ENCODE data around the gene SLC34A3.
"Not testable (repeated sequence)": the region's sequence is repeated elsewhere in the genome, so short reads cannot be mapped to it uniquely, and the experiment has no call there.

Gene SLC34A3

GRCh38 chr9:137231372-137232039 is 805 bp downstream of the SLC34A3 start:
- DNase-seq, result no peak

DNA sequence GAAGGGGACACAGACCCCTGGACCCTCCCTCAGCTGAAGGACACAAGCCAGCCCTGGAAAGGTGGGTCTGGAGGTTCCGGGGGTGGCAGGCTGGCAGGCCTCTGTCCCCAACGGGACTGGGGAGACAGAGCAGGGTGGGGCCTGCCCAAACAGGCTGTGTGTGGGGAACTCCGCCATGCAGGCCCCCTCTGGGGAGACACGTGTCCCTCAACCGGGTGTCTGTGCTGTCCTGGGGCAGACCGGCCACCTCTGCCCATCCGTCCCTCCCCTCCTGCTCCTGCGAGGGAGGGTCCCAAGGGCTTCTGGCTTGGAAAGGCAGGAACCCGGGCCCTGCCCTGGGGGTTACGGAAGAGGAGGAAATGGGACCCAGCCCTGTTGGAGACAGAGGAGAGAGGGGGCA is 1.4 kb downstream of the SLC34A3 start:
- no peak for DNase-seq

- no peak for DNase-seq
Observed at GRCh38 chr9:137232510-137232909, 1.8 kb downstream of the SLC34A3 start.

GRCh38 chr9:137233143-137233980 is 2.7 kb downstream of the SLC34A3 start:
- DNase-seq, result no peak

DNA sequence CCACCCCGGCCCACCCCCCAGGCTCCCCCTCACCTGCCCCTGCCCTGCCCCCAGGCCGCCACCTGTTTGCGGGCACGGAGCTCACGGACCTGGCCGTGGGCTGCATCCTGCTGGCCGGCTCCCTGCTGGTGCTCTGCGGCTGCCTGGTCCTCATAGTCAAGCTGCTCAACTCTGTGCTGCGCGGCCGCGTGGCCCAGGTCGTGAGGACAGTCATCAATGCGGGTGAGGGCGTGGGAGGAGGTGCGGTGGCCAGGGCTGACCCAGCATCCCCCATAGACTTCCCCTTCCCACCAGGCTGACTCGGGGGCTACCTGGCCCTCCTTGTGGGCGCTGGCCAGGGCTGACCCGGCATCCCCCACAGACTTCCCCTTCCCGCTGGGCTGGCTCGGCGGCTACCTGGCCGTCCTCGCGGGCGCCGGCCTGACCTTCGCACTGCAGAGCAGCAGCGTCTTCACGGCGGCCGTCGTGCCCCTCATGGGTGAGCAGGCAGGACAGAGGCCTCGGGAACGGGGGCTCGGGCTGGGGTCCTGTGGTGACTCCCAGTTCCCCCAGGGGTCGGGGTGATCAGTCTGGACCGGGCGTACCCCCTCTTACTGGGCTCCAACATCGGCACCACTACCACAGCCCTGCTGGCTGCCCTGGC is 3.5 kb downstream of the SLC34A3 start:
- DNase-seq, result no peak

GRCh38 chr9:137234758-137235423 is 4.2 kb downstream of the SLC34A3 start:
- no peak for DNase-seq

GRCh38 chr9:137235424-137236237 is 4.9 kb downstream of the SLC34A3 start:
- no peak for DNase-seq

DNA sequence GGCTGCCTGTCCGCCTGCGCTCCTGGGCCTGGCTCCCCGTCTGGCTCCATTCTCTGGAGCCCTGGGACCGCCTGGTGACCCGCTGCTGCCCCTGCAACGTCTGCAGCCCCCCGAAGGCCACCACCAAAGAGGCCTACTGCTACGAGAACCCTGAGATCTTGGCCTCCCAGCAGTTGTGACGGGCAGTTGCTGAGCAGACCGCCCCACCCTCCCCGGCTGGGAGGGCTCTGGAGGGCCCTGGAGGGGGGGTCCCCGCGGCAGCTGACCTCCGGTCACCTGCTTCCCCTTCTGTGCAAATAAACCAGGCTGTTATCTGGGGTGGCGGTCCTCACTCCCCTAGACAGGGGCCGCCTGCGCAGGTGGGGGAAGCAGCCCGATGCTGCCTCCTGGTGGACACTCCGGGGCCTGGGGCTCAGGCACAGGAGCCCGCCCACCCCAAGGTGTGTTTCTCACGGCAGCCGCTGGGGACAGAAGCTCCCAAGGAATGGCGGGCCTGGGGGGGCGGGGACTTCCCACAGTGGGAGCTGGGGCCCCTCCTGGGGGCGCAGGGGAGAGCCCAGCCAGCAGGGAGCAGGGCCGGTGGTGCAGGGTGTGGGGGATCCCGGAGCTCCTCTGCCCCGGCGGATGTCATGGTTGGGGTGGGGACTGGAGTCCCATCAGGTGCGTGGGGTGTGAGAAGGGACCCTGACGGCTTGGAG is 5.7 kb downstream of the SLC34A3 start:
- peak; percentile 59 to 74 for DNase-seq

GRCh38 chr9:137236936-137237421 is 6.3 kb downstream of the SLC34A3 start:
- DNase-seq, result no peak

DNA sequence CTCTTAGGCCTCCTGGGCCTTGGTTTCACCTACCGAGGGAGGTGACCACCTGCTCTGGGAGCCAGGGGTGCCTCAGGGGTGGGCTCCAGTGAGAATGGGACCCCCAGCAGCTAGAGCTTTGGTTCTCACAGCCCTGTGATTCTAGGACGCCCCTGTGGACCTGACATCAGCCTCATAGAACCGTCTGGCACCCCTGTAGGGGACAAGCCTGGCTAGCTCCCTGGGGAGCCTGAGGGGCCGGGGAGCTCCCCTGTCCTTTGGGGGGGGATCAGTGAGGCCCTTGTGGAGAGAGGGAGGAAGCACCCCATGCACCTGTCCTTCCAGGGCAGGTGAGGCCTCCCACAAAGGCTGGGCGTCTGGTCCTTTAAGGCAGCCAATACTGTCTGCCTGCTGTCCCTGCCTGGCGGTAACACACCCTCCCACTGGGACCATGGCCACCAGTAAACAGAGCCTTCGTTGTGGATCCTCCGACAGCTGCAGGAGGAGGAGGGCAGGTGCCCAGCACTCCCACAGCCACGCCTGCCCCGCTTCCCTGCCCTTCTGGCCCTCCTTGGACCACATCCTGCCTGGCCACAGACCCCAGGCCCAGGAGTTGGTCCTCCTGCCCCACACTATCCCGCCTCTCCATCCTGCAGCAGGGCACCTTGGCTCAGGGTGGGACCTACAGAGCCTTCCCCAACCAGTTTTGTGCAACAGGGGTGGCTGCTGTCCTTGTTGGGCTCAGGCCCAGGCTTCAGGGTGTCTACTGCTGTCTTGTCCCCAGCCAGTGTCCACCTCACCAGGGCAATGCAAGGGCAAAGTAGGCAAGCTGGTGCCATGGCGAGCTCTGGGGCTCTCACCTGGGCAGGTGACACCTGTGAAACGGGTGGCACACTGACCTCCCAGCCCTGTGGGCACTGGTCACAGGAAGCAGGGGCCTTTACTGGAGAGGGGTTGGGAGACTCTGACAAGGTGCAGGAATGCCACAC is 7.3 kb downstream of the SLC34A3 start:
- no peak for DNase-seq

GRCh38 chr9:137239541-137240200 is 9.0 kb downstream of the SLC34A3 start:
- not testable (repeated sequence) for DNase-seq

DNA sequence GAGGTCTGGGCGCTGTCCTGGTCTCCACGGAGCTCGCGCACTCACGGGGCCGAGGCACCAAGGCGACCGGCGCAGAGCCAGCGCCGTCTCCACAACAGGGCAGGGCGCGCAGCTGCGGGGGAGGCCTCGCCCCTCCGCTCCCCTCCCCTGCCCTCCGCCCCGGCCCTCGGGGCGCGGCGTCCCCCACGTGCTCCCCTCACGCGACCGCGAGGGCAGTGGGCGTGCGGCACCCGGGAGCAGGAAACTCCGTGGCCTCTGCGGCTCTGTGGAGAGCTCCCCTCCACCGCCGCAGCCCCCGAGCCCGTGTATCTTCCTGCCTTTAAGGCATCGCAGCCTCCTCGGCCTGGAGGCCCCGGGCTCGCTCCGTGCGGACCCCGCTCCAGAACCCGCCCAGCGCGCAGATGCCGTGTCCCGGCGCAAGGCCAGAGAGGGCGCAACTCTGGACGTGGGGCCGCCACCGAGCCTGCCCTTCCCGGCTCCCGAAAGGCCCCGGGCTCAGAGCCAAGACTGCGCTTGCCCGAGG is 9.7 kb downstream of the SLC34A3 start:
- peak in 1 of 2 donors; percentile 28 for DNase-seq

- peak; percentile 97 to 100 for DNase-seq
Observed at GRCh38 chr9:137240841-137241489, 10.3 kb downstream of the SLC34A3 start, which contains the start of gene TUBB4B. Gene TUBB4B, plus strand, starts transcription at chr9:137241287. Its CDS starts 74 bp downstream, at chr9:137241361.

DNA sequence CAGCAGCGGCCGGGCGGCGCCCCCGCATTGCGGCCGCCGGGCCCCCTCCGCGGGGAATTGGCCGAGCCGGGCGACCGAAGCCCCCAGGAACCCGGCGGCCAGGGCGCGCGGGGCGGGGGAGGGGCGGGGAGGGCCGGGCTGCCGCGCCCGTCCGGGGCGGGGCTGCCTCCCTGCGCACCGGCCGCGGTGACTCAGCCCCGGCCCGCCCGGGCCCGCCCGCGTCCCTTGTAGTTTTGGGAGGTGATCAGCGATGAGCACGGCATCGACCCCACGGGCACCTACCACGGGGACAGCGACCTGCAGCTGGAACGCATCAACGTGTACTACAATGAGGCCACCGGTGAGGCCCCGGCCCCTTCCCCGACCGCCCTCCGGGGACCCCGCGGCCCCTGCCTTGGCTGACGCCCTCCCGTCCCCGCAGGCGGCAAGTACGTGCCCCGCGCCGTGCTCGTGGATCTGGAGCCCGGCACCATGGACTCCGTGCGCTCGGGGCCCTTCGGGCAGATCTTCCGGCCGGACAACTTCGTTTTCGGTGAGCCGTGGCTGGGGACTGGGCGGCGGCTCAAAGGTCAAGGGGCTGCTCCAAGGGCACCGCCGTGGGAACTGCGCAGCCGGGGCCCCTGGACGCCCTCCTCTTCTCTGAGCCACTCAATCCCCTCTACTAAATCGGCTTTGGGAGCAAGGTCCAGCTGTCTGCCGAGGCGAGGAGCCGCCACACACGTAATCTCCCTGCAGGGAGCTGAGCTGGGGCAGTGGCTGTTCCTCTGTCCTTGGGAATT is 11.0 kb downstream of the SLC34A3 start:
- DNase-seq, result peak in 1 of 2 donors; percentile 80

GRCh38 chr9:137242269-137243203 is 11.8 kb downstream of the SLC34A3 start:
- no peak for DNase-seq

GRCh38 chr9:137243266-137243625 is 12.5 kb downstream of the SLC34A3 start:
- DNase-seq, result not testable (repeated sequence)

Data from bone marrow (tissue), 2 donors.